ENCODE results near the gene CLECL1.

DNA sequence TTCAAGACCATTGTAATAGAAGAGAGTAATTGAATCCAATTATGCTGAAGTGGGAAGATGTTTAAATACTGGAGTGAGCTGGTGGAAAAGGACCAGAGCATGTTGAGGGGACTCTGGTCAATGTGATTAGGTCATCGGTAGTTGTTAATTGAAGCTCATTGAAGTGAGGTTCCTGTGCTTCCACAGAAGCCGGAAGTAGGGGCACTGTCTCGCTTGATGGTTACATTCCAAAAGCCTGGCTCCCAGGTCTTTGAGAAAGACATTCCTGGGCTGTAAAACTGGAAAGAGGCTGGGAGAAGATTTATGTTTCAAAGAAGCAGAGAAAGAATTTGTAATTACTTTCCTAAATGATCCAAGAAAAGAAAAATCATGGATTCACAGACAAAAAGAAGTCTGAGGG is 12.3 kb upstream of the CLECL1 start:
- TF ChIP-seq, protein P1, sequence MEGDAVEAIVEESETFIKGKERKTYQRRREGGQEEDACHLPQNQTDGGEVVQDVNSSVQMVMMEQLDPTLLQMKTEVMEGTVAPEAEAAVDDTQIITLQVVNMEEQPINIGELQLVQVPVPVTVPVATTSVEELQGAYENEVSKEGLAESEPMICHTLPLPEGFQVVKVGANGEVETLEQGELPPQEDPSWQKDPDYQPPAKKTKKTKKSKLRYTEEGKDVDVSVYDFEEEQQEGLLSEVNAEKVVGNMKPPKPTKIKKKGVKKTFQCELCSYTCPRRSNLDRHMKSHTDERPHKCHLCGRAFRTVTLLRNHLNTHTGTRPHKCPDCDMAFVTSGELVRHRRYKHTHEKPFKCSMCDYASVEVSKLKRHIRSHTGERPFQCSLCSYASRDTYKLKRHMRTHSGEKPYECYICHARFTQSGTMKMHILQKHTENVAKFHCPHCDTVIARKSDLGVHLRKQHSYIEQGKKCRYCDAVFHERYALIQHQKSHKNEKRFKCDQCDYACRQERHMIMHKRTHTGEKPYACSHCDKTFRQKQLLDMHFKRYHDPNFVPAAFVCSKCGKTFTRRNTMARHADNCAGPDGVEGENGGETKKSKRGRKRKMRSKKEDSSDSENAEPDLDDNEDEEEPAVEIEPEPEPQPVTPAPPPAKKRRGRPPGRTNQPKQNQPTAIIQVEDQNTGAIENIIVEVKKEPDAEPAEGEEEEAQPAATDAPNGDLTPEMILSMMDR (IDR thresholded peaks at IDR 0.05; ENCODE audit: control extremely low read depth in 1 of 3, insufficient read depth in 1 of 3, low read depth in 1 of 3, low read length in 3 of 3): no peak
- no peak for TF ChIP-seq CHD2 (IDR thresholded peaks at IDR 0.05; ENCODE audit: low read length)
- TF ChIP-seq POLR2A (IDR thresholded peaks at IDR 0.05; ENCODE audit: control extremely low read depth in 1 of 2, low read depth in 2 of 2, low read length in 2 of 2): no peak
- TF ChIP-seq NRF1 (IDR thresholded peaks at IDR 0.05; ENCODE audit: low read depth, low read length): no peak
- no peak for TF ChIP-seq CREB1 (IDR thresholded peaks at IDR 0.05)
- TF ChIP-seq POLR2AphosphoS5 (IDR thresholded peaks at IDR 0.05; ENCODE audit: low read depth, low read length): no peak
- no peak for TF ChIP-seq RBBP5 (IDR thresholded peaks at IDR 0.05; ENCODE audit: borderline replicate concordance, low read depth, low read length)
- TF ChIP-seq EZH2 (IDR thresholded peaks at IDR 0.05; ENCODE audit: low read depth, low read length, severe bottlenecking): no peak
- no peak for TF ChIP-seq KDM1A (IDR thresholded peaks at IDR 0.05; ENCODE audit: borderline replicate concordance, low read length)
